CD1c-positive myeloid dendritic cell (primary cell): Measurements from ENCODE around the gene ZNF223.

Experiments used
- DNase-seq: peaks from one replicate; pipeline ENCODE4 v3.0.0-alpha.2; 2016; ENCODE audit errors: extremely low spot score

ZNF223 gene

GRCh38 chr19:44051650-44052402 lies at the start of gene ZNF223:
TSS of gene ZNF223 (plus strand) at chr19:44052036. CDS start at chr19:44055177, 3,141 bp downstream.
- DNase-seq: peak; percentile 91

GRCh38 chr19:44002212-44002565 lies 49.6 kb upstream of the ZNF223 start:
- no peak for DNase-seq

GRCh38 chr19:44002566-44003460 lies 49.0 kb upstream of the ZNF223 start, which contains the start of gene ZNF230:
TSS of gene ZNF230 (plus strand) at chr19:44002957. CDS start at chr19:44007079, 4,122 bp downstream.
- peak; percentile 97 for DNase-seq

- DNase-seq: no peak
Measured at GRCh38 chr19:44003461-44004009, 48.3 kb upstream of the ZNF223 start.

GRCh38 chr19:44005973-44006372 lies 45.9 kb upstream of the ZNF223 start:
- DNase-seq: peak; percentile 56

- no peak for DNase-seq
Measured at GRCh38 chr19:44007473-44007872, 44.4 kb upstream of the ZNF223 start.

- no peak for DNase-seq
Measured at GRCh38 chr19:44010468-44010867, 41.4 kb upstream of the ZNF223 start.

GRCh38 chr19:44019498-44019897 lies 32.3 kb upstream of the ZNF223 start:
- DNase-seq: no peak

- no peak for DNase-seq
Measured at GRCh38 chr19:44021221-44021620, 30.6 kb upstream of the ZNF223 start.

- no peak for DNase-seq
Measured at GRCh38 chr19:44024900-44025216, 27.0 kb upstream of the ZNF223 start.

GRCh38 chr19:44025217-44025936 lies 26.5 kb upstream of the ZNF223 start, which contains the start of gene ZNF222:
TSS of gene ZNF222 (plus strand) at chr19:44025379. CDS start at chr19:44025437, 58 bp downstream.
- DNase-seq: peak; percentile 92

- DNase-seq: no peak
Measured at GRCh38 chr19:44026622-44027021, 25.2 kb upstream of the ZNF223 start.

GRCh38 chr19:44032001-44032610 lies 19.7 kb upstream of the ZNF223 start:
- no peak for DNase-seq

- no peak for DNase-seq
Measured at GRCh38 chr19:44042147-44042546, 9.7 kb upstream of the ZNF223 start.

- peak; percentile 9 for DNase-seq
Measured at GRCh38 chr19:44050740-44051649, 841 bp upstream of the ZNF223 start.

GRCh38 chr19:44055870-44056269 lies 4.0 kb downstream of the ZNF223 start:
- DNase-seq: no peak

- DNase-seq: no peak
Measured at GRCh38 chr19:44059229-44059628, 7.4 kb downstream of the ZNF223 start.

GRCh38 chr19:44061038-44061437 lies 9.2 kb downstream of the ZNF223 start:
- no peak for DNase-seq

GRCh38 chr19:44066305-44066704 lies 14.5 kb downstream of the ZNF223 start:
- no peak for DNase-seq

GRCh38 chr19:44069415-44069814 lies 17.6 kb downstream of the ZNF223 start:
- DNase-seq: no peak
